GM20431 (cell line): ENCODE data around the gene NAV2.

Experiments
- in situ Hi-C: fragments of 300-500 bp; cut with MseI, MboI; formaldehyde crosslinking; loops from one replicate; pipeline ENCODE4 v1.15.0; 2020; ENCODE audit warnings: low sequenced_read_pairs; ENCODE audit not compliant: unreplicated experiment

Gene NAV2

DNA sequence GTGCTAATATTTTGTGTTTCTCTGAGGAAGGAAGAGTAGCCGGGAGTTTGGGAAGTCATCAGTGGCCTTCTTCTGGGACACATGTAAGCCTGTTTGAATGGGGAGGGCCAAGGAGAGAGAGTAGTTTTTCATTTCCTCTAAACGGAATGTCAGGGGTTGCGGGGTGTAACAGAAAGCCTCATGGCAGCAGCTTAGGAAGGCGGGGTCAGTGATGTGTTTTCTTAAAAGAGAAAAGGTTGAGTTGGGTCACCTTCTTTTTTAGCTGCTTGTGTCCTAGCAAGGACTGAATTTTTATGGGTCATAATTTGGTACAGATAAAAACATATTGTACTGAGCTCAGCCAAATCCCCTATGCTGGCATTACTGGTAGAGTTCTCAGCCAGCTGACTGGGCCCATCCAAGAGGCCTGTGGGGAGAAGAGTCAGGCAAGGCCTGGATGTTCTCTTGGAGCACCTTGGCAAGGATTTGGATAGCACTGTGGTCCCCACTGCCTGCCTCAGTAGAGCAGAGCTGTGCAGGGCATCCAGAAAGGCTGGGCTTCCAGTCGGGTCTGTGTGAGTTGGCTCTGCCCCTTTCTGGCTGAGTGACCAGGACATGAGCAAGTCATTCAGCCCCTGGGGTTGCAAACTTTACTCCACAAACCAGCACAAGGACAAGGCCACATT is 29.4 kb upstream of the NAV2 start:
- in situ Hi-C loops = no loop called here

DNA sequence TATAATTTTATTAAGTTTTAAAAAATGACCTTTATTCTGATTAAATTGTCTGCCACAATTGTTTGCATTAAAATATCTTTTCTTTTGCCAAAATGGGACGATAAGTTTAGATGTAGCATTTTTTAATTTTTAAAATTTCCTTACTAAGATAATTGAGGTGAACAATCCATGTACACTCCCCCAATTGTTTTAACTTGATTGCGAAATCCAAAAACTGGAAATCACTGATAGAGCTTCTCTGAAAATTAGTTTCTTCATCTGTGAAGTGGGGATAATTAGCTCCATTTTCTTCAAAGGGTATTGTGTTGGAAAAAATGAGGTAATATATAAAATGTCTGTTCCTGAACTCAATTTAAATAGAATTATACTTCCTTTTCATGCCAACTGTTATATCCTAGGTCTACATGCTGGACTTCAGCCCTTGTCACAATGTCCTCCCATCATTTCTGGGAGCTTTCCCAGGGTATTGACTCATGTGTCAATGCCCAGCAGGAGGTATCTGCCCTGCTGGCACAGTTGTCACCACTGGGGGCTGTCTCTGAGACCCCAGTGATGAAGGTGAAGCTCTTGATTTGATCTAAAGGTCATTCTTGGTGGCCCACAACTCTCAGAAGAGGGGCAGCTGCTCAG is 28.7 kb upstream of the NAV2 start:
- in situ Hi-C loops = no loop called here

DNA sequence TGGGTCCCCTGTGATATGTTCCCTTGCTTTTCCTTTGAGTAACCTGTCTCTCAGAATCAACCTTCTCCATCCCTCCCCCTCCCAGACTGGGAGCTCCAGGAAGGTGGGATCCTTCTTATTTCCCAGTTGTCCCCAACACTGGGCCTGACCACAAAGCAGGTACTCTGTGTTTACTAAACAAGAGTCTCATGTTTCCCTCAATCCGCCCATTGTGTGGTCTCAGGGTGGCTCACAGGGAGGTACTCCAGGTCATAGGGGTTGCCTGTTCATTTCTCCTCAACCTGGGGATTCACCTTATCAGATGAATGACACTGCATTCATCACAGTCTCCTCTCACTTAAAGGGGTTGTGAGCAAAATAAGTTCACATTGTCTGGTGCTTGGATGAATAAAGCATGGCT is 26.4 kb upstream of the NAV2 start:
- in situ Hi-C loops = no loop called here

DNA sequence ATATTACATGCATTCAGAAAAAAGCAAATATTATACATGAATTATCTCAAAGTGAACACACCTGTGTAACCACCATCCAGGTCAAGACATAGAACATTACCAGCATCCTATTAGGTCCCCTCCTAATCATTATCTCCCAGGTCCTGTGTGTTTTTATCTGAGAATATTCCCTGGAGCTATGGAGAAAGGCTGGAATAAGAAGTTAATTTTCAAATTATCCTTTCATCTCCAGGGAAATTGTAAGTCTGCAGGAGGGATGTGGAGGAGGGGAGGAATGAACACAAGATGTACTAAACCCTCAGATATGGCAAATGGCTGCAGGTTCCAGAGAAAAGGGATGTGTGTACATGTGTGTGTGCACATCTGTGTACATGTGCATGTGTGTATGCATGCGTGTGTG is 25.2 kb upstream of the NAV2 start:
- in situ Hi-C loops = no loop called here

DNA sequence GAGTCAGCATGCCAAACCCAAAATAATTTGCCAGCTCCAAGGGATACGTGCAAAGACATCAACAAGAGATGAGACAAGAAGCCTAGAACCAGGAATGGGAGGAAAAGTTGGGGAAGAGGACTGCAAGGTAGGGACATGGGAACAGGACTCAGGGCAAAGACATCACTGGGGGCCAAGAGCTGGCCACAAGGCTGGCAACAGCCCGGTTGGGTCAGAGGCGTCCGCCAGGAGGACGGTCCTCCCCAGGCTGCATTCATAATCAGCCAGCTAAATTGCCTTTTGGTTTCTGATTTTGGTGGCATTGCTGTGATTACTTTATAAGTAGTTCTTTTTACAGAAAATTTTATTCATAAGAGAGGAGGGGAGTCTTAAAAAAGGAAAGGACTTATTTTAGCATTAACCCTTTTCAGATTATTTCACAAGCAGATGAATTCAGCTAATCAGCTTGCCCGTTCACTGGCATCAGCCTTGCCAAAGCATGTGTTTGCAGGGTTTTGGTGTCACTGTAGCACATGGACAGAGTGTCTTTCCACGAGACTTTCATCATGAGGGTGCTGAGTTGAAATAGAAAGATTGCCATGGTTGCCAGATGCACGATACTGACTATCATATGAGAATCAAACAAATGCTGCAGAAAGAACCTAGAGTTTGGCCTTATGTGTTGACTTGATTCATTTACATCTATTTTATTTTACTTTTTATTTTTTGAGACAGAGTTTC is 23.2 kb upstream of the NAV2 start:
- in situ Hi-C loops = no loop called here

DNA sequence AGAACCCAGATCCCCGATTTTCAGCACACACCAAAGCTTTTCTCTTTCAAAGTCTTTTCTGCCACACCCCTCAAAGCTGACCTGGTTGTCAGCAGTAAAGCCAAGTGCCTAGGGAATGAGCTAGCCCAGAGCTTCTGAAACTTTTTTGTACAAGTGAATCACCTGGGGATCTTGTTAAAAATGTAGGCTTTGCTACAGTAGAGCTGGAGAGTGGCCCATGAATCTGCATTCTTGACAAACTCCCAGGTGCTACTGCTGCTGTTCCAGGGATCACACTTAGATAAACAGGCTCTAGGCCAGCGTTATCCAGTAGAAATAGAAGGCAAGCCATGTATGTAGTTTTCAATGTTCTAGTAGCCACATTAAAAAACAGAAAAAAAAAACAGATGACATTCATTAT is 21.8 kb upstream of the NAV2 start:
- in situ Hi-C loops = no loop called here

DNA sequence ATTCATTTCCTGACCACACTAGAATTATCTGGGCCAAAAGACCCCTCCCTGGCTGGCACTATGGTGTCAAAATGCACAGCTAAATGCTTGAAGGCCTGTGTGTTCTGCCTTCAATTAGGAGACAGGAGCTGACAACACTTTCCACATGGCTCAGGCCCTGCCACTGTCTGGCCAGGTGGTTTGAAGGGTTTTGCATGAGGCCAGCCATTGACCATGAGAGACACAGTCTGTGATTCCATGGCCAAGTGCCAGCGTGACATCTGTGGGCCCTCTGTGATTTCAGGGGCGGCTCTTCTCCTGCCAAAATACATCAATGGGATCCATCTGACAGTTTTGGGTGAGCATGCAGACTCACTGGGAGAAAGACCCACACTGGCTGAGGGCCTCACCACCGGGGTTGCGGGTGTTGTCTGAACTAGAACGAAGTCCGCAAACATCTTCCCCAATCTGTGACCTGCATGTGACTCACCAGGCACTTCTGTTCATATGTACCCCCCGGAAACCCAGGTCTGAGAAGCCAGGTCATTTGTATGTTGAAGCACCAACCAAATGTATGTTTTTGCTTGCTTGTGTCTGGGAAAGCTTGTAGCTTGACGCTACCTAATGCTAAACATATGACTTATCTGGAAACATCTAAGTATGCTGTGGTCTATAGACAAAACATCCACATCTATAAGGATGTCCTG is 20.7 kb upstream of the NAV2 start:
- in situ Hi-C loops = no loop called here

DNA sequence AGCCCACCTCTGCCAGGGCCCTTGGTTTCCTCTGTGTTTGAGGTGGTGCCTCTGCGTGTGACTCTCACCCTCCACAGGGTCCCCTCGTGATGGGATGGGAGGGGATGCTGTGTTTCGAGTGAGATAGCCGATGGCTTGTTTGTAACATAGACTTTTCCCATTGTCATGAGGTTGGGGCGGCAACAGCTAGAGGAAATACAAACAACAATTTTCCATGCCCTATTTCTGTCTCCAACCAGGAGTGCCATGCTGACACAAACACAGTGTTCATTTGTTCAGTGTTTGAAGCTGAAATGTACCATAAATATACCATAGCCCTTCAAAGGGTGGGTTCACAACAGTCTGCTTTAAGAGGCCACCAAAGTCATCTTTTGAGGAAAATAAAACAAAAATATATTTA is 19.5 kb upstream of the NAV2 start:
- in situ Hi-C loops = no loop called here

DNA sequence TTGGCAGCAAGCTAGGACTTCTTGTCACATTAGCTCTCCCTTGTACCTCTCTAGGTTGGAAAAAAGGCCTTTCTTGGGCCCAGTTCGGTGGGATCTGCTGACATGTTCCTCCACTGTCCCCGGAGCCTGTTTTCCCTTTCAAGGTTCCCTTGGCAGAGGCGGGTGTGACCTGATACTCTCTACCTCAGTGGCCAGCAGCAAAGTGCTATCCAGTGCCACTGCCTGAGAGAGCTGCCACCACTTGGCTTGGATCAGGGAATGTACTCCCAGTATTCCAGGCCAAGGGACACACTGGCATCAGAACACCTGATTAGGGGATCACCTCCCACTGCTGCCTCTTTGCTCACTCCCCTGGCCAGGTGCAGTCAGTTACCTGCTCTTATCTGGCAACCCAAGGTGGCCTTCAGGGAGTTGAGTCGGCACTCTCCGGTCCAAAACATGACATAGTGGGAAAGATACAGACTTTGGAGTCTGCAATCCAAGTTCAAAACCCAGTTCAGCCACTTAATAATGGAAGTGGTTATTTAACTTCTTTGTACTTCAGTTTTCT is 17.8 kb upstream of the NAV2 start:
- in situ Hi-C loops = no loop called here

DNA sequence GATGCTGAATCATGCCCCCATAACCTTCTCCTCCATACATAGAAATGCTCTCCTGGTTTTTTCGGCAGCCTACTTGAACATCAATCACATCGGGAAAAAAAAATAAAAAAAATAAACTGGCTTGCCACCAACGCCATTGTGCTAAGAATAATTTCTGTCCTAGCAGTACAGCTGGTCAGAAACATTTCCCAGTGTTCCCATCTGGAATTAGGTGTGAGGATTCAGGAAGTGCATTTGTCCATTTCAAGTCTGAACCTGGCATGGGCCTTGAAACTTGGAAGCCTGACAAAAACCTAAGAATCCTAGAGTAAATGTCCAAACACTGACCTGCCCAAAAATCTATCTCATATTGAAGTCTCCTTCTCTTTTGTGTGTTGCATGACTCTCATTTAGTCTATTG is 16.6 kb upstream of the NAV2 start:
- in situ Hi-C loops = no loop called here

DNA sequence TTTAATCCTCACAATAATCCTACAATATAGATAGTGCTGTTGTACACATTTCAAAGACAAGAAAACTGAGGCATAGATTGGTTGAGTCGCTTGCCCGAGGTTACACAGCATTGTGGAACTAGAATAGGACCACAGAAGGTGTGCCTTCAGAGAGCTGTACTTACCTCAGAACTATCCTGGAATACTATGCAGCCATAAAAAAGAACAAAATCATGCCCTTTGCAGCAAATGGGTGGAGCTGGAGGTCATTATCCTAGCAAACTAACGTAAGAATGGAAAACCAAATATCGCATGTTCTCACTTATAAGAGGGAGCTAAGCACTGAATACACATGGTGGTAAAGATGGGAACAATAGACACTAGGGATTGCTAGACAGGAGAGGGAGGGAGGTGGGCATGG is 15.7 kb upstream of the NAV2 start:
- in situ Hi-C loops = no loop called here

DNA sequence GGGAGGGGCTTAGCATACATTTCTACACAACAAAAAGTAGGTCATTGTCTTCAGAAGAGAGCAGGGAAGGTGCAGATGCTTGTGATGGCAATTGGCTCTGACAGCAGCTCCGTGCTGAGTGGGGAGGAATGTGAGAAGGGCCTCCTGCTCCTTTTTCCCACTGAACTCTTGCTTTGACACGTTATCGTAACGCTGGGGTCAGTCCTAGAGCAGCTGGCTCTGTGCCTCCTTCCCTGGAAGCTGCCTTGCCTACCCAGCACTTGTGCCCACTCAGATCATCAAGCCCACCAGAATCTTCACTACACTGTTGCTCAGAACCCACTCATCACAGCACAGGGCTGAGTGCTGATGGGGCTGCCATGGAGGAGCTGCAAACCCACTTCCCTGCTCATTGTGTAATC is 14.9 kb upstream of the NAV2 start:
- in situ Hi-C loops = no loop called here

DNA sequence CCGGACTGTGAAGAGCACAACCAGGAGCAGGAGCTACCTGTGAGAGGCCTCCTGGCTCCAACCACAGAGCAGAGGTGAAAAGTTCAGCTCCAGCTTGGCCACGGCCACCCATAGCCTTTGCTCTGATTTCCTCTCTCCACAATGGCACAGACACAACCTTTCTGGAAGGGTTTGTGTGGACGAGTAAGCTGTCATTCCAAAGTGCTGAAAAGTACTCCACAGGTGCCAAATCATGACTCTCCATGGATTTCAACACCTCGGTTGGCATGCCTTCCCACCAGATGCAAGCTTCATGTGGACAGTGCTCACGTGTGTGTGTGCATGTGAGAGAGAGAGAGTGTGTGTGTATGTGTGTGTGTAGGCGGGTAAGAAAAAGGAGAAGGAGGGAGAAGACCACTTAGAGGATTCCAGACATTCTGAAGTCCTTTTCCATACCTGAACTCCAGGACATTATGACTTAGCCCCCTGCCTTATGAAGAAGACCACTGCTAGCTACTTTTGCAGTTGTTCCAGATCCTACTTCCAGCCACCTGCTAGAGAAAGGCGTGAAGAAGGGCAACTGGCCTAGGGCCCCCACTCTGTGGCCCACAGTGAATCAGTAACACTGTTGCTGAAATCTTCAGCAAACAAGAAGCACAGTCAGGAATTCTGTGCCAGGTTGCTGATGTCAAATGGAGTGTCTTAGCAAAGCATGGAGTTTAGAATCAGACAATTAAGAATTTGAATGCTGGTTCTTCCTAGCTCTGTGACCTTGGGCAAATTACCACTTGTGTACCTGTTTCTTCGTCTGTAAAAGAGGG is 13.9 kb upstream of the NAV2 start:
- in situ Hi-C loops = no loop called here

DNA sequence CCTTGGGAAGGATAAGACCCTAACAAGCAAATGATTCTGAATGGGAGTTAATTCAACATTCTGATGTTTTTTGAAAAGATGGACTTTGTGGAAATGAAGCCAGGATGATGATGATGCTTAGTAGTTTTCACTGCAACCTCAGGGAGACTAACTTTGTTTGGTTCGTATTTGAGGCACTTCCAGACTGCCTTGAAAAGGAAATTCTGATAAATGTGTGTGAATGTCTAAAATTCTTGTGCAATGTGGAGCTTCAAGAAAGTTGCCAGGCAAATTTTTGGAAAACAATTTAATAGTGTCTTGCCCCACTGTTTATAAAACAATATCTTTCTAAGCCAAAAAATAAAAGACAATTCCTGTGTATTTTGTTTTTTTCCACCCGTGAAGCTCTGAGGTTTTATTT is 11.2 kb upstream of the NAV2 start:
- in situ Hi-C loops = no loop called here

DNA sequence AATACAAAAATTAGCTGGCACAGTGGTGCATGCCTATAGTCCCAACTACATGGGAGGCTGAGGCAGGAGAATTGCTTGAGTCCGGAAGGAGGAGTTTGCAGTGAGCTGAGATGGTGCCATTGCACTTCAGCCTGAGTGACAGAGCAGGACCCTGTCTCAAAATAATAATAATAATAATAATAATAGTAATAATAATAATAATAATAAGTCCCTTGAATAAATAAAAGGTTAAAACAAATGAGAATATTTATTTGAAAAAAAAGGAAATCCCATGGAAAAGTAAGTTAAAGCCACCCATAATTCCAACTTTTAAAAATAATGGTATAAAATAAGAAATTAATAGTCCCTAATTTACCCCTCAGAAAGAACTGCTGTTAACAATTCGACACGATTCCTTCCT is 10.0 kb upstream of the NAV2 start:
- in situ Hi-C loops = no loop called here

DNA sequence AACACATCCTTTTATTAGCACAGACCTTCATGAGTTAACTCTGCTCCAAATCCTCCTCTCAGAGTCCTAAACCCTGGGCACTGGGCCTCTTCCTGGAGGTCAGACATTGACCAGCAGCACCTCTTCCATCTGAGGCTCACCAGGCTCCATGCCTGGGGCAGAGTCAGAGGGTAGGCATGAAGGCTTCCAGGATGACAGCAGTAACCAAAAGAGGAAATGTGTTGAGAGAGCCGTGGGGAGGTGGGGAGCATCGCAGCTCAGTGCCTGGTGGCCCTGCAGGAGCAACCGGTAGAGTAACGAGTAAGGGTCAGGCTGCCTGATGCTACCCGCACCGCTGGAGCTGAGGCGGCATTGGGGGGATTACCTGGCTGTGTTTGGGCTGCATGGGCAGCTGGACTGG is 9.4 kb upstream of the NAV2 start:
- in situ Hi-C loops = no loop called here

DNA sequence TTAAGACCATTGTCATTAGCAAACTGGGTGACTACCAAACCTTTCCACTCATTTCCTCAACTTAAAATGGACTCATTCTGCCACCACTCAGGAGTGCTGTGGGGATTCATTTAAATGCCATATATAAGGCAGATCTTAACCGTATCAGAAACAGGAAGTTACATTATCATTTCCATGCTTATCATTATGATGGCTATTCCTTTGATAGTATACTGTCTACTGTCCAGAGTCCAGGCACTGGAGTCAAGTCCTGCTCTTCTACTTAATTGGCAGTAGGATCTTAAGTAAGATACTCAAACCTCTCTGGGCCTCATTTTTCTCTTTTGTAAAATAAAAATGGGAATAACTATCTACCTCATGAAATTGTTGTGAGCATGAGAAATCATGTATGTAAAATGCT is 8.4 kb upstream of the NAV2 start:
- in situ Hi-C loops = no loop called here

DNA sequence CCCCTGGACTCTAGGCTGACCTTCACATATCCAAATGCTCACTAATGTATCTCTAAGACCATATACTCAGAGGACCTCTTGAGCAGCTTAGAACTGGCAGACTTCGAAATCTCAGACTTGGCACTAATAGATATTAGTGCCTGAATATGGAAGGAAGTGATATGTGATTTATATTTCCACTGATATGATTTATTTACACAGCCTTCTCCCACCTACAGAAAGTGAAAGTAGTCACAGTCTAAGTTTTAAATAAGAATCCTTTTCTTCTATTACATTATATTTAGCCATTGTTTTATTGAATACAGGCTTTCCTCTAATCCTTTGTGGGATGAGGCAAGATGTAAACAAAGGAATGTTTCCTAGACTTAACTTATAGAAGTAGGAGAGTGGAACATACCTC is 6.7 kb upstream of the NAV2 start:
- in situ Hi-C loops = no loop called here

DNA sequence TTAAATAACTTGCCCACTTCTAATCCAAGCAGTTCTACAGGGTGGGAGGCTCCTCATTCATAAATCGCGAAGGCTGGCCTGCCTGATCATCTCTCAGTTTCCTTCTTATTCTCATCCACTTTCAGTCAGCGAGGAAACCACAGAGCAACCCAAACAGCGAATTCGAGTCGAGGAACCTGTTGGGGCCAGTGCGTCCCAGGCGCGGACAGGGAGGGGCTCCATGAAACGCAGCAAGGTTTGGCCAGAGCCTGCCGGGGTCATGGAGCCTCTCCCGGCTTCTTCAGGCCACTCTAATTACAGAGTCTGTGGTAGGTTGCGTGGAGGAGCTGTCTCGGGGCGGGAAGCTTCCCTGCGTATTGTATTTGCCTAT is 741 bp upstream of the NAV2 start:
- in situ Hi-C loops = no loop called here
